ENCODE results near the gene TRIO.

TRIO gene

DNA sequence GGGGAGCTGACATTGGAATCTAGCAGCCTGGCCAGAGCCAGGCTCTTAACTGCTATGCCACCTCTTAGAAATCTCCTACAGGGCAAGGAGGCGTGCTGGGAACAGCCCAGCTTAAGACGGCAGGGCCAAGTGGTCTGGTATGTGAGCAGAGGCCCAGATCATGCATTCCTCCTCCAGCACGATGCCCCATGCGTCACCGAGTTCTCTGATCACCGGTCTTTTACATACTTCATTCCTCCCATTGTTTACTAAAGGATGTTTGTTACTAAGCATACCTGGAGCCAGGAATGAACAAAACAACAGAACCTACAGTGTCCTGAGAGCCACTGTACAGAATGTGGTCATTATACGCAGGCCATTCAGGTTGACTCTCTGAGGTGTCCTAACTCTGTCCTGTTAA is 73.8 kb downstream of the TRIO start:
- Histone ChIP-seq H3K9ac (ENCODE audit: low read length) (no peak overlapping the region), H3K4me1 (ENCODE audit: insufficient read depth, low read length) (peaks cover 75% of the 10 kb centered on the region), H3K4me3 (ENCODE audit: low read depth in 1 of 2, low read length in 2 of 2) (peak overlapping the region in 1 of 2 donors; percentile 17), H3K9me3 (ENCODE audit: low read length) (no peaks in the 10 kb centered on the region), H3K27me3 (ENCODE audit: control insufficient read depth in 1 of 2, insufficient read depth in 2 of 2, low read length in 2 of 2) (no peaks in the 10 kb centered on the region), H3K27ac (ENCODE audit: low read depth, low read length) (no peak overlapping the region), H3K36me3 (ENCODE audit: insufficient read depth, low read length) (no peaks in the 10 kb centered on the region)

GRCh38 chr5:14217587-14217986 is 74.4 kb downstream of the TRIO start:
- no peak overlapping the region for H3K4me3 ChIP-seq (ENCODE audit: low read depth in 1 of 2, low read length in 2 of 2)
- no peak overlapping the region for H3K27ac ChIP-seq (ENCODE audit: low read depth, low read length)
- H3K36me3 ChIP-seq (ENCODE audit: insufficient read depth, low read length), result no peaks in the 10 kb centered on the region
- H3K9me3 ChIP-seq (ENCODE audit: low read length), result no peaks in the 10 kb centered on the region
- no peaks in the 10 kb centered on the region for H3K27me3 ChIP-seq (ENCODE audit: control insufficient read depth in 1 of 2, insufficient read depth in 2 of 2, low read length in 2 of 2)
- no peak overlapping the region for H3K9ac ChIP-seq (ENCODE audit: low read length)
- peaks cover 68% of the 10 kb centered on the region for H3K4me1 ChIP-seq (ENCODE audit: insufficient read depth, low read length)

DNA sequence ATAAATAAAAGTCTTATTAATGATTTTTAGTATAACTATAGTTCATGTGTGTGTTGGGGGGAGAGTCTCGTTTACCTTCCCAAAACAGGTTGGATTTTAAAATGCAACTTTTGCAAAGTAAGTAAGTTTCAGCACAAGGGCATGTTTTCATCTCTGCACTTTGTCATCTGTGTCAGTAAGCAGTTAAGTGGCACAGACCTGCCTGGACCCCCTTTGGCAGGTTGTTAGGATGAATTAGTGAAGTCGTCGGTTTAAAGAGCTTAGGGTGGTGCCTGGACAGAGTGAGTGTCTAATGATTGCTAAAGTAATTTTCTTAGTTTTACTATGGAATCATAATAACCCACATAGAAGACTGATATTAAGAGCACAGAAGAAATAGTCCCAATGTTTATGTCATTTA is 74.9 kb downstream of the TRIO start:
- Histone ChIP-seq H3K9ac (ENCODE audit: low read length) (no peak overlapping the region), H3K27ac (ENCODE audit: low read depth, low read length) (peak overlapping the region; percentile 77), H3K36me3 (ENCODE audit: insufficient read depth, low read length) (no peaks in the 10 kb centered on the region), H3K4me1 (ENCODE audit: insufficient read depth, low read length) (peaks cover 64% of the 10 kb centered on the region), H3K27me3 (ENCODE audit: control insufficient read depth in 1 of 2, insufficient read depth in 2 of 2, low read length in 2 of 2) (no peaks in the 10 kb centered on the region), H3K4me3 (ENCODE audit: low read depth in 1 of 2, low read length in 2 of 2) (no peak overlapping the region), H3K9me3 (ENCODE audit: low read length) (no peaks in the 10 kb centered on the region)

DNA sequence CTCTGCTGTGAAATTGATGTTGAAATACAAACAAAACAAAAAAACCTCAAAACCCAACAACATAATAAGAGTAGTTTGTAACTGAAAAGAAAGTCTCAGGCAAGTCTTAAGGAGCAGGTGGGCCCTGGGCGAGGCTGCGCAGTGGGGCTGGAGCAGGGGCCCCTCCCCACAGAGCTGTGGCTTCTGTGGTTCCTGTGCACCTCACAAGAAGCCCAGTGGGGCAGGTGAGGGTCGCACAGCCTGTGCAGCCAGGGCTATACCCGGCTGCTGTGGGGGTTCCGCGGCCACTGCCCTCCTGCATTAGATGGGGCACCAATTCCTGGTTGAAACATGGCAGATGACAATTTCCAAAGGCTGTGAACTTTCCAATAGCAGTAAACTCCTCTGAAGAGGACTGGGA is 75.3 kb downstream of the TRIO start:
- H3K9ac ChIP-seq (ENCODE audit: low read length), result peak overlapping the region; percentile 2
- no peaks in the 10 kb centered on the region for H3K9me3 ChIP-seq (ENCODE audit: low read length)
- H3K27ac ChIP-seq (ENCODE audit: low read depth, low read length), result peak overlapping the region; percentile 77
- H3K4me3 ChIP-seq (ENCODE audit: low read depth in 1 of 2, low read length in 2 of 2), result peak overlapping the region in 1 of 2 donors; percentile 17
- no peaks in the 10 kb centered on the region for H3K27me3 ChIP-seq (ENCODE audit: control insufficient read depth in 1 of 2, insufficient read depth in 2 of 2, low read length in 2 of 2)
- H3K4me1 ChIP-seq (ENCODE audit: insufficient read depth, low read length), result peaks cover 63% of the 10 kb centered on the region
- H3K36me3 ChIP-seq (ENCODE audit: insufficient read depth, low read length), result no peaks in the 10 kb centered on the region

- Histone ChIP-seq H3K27me3 (ENCODE audit: control insufficient read depth in 1 of 2, insufficient read depth in 2 of 2, low read length in 2 of 2) (no peaks in the 10 kb centered on the region), H3K27ac (ENCODE audit: low read depth, low read length) (peak overlapping the region; percentile 77), H3K4me1 (ENCODE audit: insufficient read depth, low read length) (peaks cover 57% of the 10 kb centered on the region), H3K36me3 (ENCODE audit: insufficient read depth, low read length) (no peaks in the 10 kb centered on the region), H3K9me3 (ENCODE audit: low read length) (no peaks in the 10 kb centered on the region), H3K9ac (ENCODE audit: low read length) (peak overlapping the region; percentile 2), H3K4me3 (ENCODE audit: low read depth in 1 of 2, low read length in 2 of 2) (peak overlapping the region in 1 of 2 donors; percentile 17)
Measured at GRCh38 chr5:14218897-14219573, 75.9 kb downstream of the TRIO start.

- Histone ChIP-seq H3K4me3 (ENCODE audit: low read depth in 1 of 2, low read length in 2 of 2) (no peak overlapping the region), H3K4me1 (ENCODE audit: insufficient read depth, low read length) (peaks cover 56% of the 10 kb centered on the region), H3K27ac (ENCODE audit: low read depth, low read length) (peak overlapping the region; percentile 77), H3K9me3 (ENCODE audit: low read length) (no peaks in the 10 kb centered on the region), H3K27me3 (ENCODE audit: control insufficient read depth in 1 of 2, insufficient read depth in 2 of 2, low read length in 2 of 2) (no peaks in the 10 kb centered on the region), H3K9ac (ENCODE audit: low read length) (no peak overlapping the region), H3K36me3 (ENCODE audit: insufficient read depth, low read length) (no peaks in the 10 kb centered on the region)
Measured at GRCh38 chr5:14219800-14220512, 76.8 kb downstream of the TRIO start.

DNA sequence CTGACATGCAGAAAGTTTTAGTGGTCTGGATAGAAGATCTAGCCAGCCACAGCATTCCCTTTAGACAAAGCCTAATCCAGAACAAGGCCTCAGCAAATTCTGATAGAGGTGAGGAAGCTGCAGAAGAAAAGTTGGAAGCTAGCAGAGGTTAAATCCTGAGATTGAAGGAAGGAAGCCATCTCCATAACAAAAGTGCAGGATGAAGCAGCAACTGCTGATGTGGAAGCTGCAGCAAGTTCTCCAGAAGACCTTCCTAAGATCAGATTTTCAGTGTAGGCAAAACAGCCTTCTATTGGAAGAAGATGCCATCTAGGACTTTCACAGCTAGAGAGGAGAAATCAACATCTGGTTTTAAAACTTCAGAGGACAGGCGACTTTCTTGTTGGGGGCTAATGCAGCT is 77.5 kb downstream of the TRIO start:
- Histone ChIP-seq H3K4me1 (ENCODE audit: insufficient read depth, low read length) (peaks cover 56% of the 10 kb centered on the region), H3K27ac (ENCODE audit: low read depth, low read length) (no peak overlapping the region), H3K27me3 (ENCODE audit: control insufficient read depth in 1 of 2, insufficient read depth in 2 of 2, low read length in 2 of 2) (no peaks in the 10 kb centered on the region), H3K4me3 (ENCODE audit: low read depth in 1 of 2, low read length in 2 of 2) (no peak overlapping the region), H3K9ac (ENCODE audit: low read length) (no peak overlapping the region), H3K9me3 (ENCODE audit: low read length) (no peaks in the 10 kb centered on the region), H3K36me3 (ENCODE audit: insufficient read depth, low read length) (no peaks in the 10 kb centered on the region)

GRCh38 chr5:14221732-14222131 is 78.6 kb downstream of the TRIO start:
- peaks cover 47% of the 10 kb centered on the region for H3K4me1 ChIP-seq (ENCODE audit: insufficient read depth, low read length)

GRCh38 chr5:14222206-14222605 is 79.1 kb downstream of the TRIO start:
- Histone ChIP-seq H3K9ac (ENCODE audit: low read length) (no peak overlapping the region), H3K27ac (ENCODE audit: low read depth, low read length) (no peak overlapping the region), H3K4me1 (ENCODE audit: insufficient read depth, low read length) (peaks cover 43% of the 10 kb centered on the region), H3K4me3 (ENCODE audit: low read depth in 1 of 2, low read length in 2 of 2) (no peak overlapping the region), H3K27me3 (ENCODE audit: control insufficient read depth in 1 of 2, insufficient read depth in 2 of 2, low read length in 2 of 2) (no peaks in the 10 kb centered on the region), H3K9me3 (ENCODE audit: low read length) (no peaks in the 10 kb centered on the region), H3K36me3 (ENCODE audit: insufficient read depth, low read length) (no peaks in the 10 kb centered on the region)

More at GRCh38 chr5:14221732-14222131, 78.6 kb downstream of the TRIO start:
- Histone ChIP-seq H3K9me3 (ENCODE audit: low read length) (no peaks in the 10 kb centered on the region), H3K4me3 (ENCODE audit: low read depth in 1 of 2, low read length in 2 of 2) (no peak overlapping the region), H3K9ac (ENCODE audit: low read length) (no peak overlapping the region), H3K27ac (ENCODE audit: low read depth, low read length) (no peak overlapping the region), H3K36me3 (ENCODE audit: insufficient read depth, low read length) (no peaks in the 10 kb centered on the region), H3K27me3 (ENCODE audit: control insufficient read depth in 1 of 2, insufficient read depth in 2 of 2, low read length in 2 of 2) (no peaks in the 10 kb centered on the region)

GRCh38 chr5:14223372-14223771 is 80.2 kb downstream of the TRIO start:
- peaks cover 32% of the 10 kb centered on the region for H3K4me1 ChIP-seq (ENCODE audit: insufficient read depth, low read length)
- no peaks in the 10 kb centered on the region for H3K9me3 ChIP-seq (ENCODE audit: low read length)
- H3K27me3 ChIP-seq (ENCODE audit: control insufficient read depth in 1 of 2, insufficient read depth in 2 of 2, low read length in 2 of 2), result no peaks in the 10 kb centered on the region
- H3K27ac ChIP-seq (ENCODE audit: low read depth, low read length), result no peak overlapping the region
- H3K36me3 ChIP-seq (ENCODE audit: insufficient read depth, low read length), result no peaks in the 10 kb centered on the region
- H3K4me3 ChIP-seq (ENCODE audit: low read depth in 1 of 2, low read length in 2 of 2), result no peak overlapping the region
- no peak overlapping the region for H3K9ac ChIP-seq (ENCODE audit: low read length)

DNA sequence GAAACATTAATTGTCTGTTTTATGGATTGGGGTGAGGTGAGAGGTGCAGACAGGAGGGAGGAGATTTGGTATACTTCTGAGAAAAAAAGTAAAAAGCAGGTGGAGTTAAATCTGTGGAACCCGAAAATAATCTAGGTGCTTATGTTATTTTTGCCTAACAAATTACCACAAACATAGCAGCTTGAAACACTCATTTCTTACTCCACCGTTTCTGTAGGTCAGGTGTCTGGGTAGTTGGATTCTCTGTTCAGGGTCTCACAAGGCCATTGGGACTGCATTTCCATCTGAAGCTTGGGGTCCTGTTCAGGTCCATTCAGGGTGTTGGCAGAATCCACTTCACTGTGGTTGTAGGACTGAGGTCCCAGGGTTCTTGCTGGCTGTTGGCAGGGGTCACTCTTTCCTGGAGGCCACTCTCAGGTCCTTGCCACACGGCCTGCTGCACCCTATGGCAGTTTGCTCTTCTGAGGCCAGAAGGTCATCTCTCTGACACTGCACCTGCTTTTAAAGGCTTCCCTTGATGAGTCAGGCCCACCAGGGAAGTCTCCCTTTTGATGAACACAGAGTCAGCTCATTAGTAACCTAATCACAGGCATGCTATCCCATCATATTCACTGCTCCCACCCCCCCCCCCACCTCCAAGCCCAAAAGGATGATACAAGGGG is 82.2 kb downstream of the TRIO start:
- H3K36me3 ChIP-seq (ENCODE audit: insufficient read depth, low read length), result no peaks in the 10 kb centered on the region
- H3K9ac ChIP-seq (ENCODE audit: low read length), result no peak overlapping the region
- H3K27ac ChIP-seq (ENCODE audit: low read depth, low read length), result no peak overlapping the region
- no peak overlapping the region for H3K4me3 ChIP-seq (ENCODE audit: low read depth in 1 of 2, low read length in 2 of 2)
- H3K9me3 ChIP-seq (ENCODE audit: low read length), result no peaks in the 10 kb centered on the region
- H3K27me3 ChIP-seq (ENCODE audit: control insufficient read depth in 1 of 2, insufficient read depth in 2 of 2, low read length in 2 of 2), result no peaks in the 10 kb centered on the region
- H3K4me1 ChIP-seq (ENCODE audit: insufficient read depth, low read length), result peaks cover 13% of the 10 kb centered on the region

Measured in muscle layer of colon (tissue), 2 donors.